HG03135 (cell line): ENCODE results near the gene LSP1.

Experiments used
- ATAC-seq: cut with Tn5 transposase; IDR thresholded peaks from one replicate; pipeline ENCODE4 v1.9.1; 2021; ENCODE audit warnings: mild to moderate bottlenecking, moderate library complexity; ENCODE audit not compliant: unreplicated experiment

Gene LSP1

DNA sequence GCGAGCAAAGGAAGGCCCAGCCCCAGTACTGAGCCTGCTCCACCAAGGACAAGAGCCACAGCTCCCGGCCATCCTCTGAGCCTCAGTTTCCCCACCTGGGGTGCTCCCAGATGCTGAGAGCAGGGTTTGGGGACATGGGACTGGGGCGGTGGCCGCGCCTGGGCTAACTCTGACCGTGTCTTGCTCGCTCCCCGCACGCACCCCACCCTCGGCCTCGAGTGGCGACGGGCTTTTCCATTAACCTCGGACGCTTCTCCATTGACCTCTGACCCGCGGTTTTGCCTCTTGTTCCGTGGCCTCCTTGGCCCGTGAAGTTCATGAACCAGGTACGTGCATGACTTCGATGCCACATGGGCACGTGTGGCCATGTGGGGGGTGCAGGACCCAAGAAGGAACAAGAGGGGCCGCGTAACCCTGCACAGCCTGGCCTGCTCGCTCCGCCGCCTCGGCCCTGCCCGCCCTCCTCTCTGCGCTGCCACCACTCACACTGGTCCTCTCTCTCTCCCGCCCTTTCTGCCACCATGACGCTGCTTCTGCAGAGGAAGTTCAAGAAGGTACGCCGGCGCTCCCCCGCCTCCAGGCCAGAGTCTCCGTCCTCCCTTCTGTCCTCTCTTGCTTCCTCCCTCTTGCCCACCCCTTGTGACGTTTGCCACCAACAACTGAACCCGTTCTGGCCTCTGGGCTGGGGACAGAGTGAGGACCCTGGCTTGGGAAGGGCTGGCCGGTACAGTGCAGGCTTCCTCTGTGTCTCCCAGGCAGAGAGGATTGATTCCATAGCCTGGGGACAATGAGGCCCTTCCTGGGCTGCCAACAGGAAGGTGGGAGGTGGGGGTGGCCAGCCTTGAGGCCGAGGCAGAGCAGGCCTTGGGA is 73.5 kb downstream of the LSP1 start:
- no peak for ATAC-seq

DNA sequence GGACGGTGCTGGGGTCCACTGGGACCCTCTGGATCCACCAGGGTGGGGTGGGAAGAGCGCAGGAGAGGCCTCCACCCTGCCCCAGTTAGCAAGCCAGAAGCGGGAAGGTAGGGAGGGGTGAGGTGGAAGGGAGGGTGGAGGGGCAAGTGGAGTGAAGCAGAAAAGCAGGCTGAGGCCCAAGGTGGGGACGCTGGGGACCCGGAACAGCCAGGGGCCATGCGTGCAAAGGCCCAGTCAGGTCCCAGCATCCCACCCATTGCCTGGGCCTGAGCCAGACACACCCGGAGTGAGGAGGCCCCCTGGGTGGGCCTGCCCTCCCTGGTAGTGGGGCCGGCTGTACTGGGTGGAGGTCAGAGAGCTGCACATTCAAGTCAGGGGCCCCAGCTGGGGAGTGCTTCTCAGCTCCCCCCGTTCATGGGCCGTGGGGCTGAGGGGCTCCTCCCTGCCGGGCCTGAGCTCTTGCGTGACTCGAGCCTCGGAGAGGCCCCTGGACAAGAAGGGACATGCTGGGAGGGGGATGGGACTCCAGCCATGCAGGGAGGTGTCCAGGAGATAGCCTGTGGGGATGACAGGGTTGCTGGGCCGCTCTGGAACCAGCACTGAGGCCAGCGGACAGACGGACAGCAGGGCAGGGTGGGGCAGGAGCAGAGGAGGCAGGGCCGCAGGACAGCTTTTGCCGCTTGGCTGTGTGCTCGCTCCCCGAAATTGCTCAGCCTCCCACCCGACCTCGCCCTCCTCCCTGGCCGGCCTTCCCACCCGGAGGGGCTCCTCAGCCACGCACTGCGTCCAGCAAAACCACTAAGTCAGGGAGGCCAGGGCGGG is 74.4 kb downstream of the LSP1 start:
- no peak for ATAC-seq

DNA sequence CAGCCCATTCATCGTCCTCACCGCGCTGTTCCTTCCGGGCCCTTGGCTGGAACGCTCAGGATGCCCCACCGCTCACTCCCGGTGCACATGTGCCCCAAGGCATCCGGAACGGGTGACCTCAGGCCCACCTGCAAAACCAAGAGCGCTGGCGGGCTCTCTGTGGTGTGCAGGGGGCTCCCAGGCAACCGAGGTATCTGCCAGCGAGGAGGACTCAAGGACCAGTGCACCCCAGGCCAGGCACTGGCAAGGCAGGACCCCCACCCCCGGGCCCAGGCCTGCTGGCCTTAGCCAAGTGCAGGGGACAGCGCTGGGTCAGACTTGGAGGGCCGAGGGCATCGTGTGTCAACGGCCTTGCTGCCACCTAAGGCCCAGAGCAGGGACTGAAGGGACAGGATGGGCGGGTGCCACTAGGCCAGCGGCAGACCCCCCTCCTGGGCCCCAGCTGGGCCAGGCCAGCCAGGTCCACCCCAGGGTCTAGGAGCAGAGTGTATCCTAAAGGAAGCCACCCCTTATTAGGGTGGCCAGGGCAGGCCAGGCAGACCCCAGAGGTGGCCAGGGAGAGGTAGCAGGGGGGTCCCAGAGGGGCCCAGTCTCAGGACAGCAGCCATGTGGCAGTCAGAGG is 75.1 kb downstream of the LSP1 start:
- no peak for ATAC-seq

DNA sequence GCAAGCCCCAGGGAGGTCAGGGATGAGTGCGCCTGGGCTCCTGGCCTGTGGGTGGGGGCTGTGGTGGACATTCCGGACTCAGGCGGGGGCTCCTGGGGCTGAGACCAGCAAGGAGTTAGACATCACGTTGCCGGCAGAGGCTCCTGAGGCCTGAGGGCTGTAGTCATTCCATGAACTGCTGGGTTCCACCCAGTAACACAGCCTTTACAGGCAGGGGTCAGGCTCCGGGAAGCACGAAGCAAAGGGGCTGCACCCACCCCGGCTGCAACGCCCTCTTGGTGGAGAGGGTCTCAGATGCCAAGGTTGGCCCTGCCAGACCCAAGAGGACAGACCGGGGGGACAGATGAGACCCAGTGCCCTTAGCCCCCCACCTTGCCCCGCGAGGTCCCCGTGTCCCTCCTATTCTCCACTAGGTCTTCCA is 75.6 kb downstream of the LSP1 start:
- no peak for ATAC-seq

DNA sequence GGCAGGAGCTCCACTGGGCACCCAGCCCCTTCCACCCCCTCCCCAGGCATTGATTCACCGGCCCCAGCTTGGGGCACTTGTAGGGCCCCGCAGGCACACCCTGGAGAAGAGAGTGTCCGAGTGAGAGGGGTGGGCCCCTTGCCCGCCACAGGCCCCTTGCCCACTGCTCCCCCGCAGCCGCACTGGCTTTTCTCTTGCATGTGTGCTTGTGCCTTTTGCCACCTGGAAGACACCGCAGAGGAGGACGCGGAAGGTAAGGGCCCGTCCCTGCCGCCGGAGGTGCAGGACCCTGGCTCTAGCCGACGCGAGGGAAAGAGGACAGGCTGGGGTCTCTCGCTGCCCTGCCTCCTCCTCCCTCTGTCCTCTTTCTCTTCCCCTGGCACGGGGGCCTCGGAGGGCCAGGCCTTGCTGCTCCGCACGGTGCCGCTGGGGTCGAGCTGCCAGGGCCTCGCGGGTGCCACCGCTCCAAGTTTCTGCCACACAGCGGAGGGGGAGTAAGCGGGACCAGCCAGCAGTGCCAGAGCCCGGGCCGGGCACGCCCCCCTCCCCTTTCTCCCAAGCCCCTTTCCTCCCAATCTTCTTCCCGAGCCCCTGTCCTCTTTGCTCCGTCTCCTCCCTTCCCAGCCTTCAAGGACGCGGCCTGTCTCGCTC is 76.1 kb downstream of the LSP1 start:
- no peak for ATAC-seq

DNA sequence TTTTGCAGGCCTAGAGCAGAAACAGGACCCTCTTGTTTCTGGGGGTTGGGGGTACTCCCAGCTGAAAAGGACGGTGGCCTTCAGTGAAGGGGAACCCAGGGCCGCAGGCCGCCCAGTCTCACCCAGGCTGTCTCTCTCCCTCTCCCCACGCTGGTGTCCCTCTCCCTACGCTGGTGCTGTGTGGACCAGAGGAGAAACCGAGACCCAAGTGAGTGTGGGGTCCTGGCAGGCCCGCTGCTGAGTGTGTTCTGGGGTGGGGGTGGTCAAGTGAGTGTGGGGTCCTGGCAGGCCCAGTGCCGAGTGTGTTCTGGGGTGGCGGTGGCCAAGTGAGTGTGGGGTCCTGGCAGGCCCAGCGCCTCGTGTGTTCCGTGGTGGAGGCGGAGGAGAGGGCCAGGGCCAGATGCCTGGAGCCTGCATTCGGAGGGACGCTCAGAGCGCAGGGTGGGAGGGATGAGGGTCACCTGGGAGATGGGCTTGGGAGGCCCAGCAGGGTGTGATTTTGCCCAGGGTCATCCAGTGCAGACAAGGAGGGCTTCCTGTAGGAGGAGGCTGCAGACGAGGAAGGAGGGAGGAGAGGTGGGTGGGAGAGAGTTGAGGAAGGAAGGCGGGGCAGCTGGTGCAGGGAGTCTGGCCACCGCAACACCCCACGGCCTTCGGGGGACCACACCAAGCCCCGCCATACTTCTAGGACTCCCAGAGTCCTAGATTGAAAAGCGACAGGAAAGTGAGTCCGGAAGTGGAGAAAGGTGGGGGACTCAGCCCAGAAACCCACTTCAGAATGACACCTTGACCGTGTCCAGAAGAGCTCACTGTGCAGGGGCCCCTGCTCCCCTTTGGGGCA is 77.0 kb downstream of the LSP1 start:
- no peak for ATAC-seq

DNA sequence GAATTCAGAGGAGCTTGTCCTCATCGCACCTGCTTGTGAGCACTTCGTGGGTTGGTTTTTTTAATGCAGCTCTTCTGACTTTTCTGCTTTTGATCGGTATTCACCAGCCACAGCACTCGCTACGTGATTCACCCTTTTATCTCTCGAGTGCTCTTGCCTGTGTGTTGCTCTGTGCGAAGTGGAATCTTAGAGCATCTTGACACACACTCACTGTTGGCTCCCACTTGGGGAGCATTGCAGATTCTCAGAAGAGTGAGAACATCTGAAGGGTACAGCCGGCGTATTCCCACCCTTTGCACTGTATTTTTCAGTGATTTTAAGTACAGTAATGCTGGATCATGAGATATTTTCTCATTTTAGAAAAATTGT is 77.6 kb downstream of the LSP1 start:
- ATAC-seq = no peak

DNA sequence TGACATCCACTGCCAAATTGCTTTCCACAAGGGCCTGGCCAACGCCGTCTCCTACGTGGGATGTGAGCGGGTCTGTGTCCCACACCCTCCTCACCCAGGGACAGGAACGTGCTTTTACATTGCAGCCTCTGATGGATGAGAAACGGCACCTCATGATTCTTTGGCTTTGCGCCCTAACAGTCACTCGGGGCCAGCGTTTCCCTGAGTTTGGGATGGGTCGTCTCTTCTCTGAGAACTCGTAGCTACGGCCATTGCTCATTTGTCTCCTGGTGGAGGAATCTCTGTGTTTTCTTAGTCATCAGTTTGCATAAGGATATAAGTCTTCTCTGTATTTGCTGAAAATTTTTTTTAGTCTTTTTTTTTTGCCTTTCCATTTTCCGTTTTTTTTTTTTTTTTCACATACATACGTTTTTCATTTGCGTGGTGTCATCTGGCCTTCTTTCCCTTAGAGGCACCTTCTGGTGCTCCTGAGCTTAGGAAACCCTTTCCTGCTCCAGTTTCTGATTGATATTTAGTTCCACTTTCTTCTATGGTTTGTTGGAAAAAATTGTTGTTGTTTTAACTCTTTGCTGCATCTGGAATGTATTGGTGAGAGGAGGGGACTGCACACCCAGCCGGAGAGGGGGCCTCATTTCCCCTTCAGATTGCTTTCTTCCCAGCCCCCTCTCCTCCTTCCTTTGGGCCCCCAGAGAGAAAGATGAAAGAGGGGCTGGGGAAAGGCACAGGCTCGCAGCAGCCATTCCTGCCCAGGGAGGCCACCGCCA is 78.6 kb downstream of the LSP1 start:
- ATAC-seq = no peak

DNA sequence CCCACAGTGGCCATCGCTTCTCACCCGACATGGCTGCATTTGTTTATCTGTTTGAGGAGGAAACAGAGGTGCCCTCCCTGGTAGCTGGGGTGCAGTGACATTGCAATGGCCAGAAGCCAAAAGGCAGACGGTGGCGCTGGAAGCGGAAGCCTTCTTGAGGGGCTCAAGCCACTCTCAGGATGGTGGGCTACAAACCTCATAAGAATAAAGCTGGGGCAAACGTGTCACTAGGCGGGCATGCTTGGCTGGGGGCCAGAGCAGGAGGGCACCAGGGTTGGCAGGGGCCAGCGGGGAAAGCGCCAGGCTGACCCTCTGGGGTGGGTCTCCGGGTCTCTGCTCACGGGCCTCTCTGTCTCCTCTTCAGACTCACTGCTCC is 79.2 kb downstream of the LSP1 start:
- no peak for ATAC-seq

DNA sequence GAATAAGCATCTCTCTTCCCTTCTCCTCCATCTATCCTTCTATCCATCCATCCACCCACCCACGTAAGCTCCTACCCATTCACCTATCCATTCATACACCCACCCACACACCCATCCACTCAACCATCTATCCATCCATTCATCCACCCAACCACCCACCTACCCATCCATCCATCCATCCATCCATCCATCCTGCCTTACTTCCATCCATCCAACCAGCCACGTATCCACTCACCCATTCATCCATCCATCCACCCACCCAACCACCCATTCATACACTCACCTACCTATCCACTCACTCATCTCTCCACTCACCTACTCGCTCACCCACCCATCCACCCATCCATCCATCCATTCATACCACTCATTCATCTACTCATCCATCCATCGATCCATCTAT is 79.8 kb downstream of the LSP1 start:
- ATAC-seq = no peak

DNA sequence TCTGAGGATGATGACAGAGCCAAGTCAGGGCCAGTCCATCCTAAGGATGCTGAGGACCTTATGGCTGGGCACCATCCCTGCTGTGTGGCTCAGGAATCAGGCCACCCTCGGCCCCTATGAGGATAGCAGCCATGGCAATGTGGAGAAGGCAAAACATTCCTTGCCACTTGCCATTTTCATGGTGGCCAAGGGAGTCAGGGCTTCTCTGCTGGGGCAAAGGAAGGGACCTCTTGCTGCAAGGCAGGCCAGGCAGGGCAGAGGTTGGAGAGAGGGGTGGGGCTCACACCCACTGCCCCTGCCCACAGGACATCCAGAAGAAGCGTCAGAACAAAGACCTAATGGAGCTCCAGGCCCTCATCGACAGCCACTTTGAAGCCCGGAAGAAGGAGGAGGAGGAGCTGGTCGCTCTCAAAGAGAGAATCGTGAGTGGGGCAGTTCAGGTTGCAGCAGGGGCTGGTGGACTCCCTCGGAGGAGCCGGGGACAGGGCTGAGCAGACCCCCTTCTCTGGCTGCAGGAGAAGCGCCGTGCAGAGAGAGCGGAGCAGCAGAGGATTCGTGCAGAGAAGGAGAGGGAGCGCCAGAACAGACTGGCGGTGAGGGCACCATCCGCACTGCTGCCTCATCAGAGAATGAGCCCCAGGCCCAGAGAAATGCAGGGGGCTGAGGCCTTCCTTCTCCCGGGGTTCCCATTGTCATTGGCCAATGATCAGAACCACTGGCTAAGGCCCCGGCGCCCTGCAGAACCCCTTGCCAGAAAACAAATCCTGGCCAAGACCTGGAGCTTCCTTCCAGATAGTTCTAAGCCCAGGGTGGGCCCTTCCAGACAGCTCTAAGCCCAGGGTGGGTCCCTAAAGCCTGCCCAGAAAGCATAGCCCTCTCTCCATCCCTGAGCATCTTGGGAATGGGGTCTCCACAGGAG is 80.8 kb downstream of the LSP1 start:
- ATAC-seq = no peak

DNA sequence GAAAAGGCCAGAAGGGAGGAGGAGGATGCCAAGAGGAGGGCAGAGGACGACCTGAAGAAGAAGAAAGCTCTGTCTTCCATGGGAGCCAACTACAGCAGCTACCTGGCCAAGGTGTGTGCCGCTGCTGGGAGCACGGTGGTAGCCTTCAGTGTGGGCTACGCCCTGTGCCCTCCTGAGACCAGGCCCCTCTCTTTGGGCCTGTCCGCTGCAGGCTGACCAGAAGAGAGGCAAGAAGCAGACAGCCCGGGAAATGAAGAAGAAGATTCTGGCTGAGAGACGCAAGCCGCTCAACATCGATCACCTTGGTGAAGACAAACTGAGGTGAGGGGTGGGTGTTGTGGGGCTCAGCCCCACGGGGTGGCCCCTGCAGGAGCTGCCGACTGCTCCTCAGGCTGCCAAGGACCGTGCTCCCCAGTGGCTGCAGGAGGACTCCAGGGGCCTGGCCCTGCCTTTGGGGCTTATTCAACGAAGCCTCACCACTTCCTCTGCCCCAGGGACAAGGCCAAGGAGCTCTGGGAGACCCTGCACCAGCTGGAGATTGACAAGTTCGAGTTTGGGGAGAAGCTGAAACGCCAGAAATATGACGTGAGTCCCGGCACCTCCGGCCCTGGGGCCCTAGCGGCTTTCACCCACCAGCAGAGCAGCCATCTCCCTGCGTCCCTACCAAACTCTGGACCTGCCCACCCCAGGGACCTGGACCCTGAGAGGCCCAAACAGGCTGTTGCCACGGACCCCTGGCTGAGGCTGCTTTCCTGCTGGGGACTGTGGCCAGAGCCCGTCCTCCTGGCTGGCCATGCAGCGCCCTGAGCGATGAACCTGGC is 81.7 kb downstream of the LSP1 start:
- ATAC-seq = no peak

DNA sequence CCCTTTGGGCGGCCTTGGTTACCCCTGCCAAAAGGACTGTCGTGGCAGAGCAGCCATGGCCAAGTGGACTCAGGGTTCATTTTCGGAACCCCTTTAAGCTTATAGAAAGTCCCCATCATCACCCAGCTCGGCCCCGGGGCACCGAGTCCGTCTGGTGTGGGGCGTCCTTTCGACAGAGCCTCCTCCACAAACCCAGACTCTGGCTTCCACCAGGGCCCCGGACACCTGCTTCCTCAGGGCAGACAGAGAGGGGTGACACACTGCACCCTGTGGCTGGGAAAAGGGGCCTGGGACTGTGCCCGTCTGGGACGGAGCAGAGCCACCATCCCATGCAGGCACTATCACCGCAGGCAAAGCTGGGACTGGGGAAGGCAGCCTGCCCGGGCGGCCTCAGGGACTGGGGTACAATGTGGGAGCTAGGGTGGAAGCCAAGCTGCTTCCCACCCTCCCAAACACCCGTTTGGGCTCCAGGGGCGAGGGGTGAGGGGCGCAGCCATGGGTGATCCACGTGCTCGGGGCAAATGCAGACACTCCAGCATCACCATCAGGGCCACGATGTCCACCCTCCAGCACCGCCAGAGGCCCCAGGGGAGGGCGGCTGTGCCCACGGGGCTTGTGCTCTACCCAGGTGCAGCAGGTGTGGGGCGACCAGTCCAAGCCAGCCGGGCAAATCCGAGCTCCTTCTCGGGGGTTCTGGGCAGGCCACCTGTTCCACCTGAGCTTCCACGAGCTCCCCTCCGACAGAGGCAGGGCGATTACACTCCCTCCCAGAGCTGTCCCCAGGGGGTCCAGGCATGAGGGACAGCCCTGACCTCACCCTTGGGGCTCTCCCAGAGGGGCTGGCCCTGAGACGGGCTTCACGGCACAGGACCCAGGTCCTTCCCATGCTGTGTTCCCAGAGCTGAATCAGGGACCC is 82.5 kb downstream of the LSP1 start:
- ATAC-seq = no peak

DNA sequence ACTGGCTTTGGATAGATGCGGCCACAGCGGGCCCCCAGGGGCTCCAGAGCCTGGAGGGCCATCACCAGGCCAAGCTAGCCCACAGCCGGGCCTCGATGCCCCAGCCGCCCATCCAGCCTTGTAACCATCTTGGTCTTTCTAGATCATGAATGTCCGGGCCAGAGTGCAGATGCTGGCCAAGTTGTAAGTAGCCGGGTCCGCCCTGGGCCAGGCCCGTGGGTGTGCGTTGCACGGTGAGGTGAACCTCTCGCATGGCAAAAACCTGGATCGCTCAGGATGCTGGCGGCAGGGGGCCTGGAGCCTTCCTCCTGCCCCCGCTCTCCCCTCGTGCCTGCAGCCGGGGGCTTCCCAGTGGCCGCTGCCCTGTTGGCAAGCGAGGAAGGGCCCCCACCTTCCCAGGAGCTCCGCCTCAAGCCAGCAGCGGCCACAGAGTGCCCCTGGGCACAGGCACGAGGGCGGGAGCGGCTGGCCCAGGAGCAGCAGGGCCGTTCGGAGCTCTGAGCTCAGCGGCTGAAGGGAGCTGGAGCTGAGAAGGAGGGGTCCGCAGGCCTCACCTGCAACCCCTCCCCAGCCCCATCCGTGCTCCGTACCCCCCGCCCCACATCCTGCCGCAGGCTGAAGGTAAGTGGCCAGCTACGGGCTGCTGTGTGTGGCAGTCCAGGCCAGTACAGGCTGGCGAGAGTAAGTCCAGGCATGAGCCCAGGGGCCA is 83.3 kb downstream of the LSP1 start:
- ATAC-seq = no peak

DNA sequence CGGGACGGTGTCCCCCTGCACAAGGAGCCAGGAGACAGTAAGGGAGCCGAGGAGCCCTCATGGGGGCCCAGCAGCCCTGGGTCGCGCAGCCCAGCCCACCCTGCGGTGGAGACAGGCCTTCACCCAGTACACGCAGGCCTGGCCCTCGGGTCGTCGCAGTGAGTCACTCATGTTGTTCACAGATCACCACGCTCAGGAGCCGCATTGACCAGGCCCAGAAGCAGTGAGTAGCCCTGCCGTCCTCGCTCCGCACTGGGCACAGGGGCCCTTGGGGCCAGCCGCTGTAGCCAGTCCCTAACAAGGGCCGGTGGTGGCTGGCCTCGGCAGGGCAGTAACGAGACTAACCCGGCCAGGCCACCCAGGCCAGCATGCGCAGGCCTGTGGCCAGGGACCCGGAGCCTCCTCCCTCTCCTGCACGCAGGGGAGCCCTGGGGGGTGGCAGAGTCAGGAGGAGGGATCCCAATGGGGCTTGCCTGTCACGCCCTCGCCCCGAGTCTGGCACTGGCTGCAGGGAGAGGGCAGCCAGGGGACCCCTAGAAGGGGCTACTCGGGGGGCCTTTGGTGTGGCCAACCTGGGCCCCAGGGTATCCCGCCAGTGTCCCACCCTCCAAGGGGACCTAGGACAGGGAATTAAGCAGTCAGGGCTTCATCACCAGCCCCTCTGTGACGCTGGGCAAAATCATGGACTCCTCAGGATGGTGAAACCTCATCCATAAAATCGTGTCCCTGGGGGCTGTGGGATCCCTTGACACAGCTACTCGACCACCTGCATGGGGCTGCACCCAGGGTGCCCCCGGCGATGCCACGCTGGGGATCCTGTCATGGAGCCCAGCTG is 84.1 kb downstream of the LSP1 start:
- no peak for ATAC-seq
